Body of pancreas (tissue), 4 donors: ENCODE results near the gene SOX5.

Experiments used
- CTCF ChIP-seq, 7 experiments: fragments of 450-650 bp in 4 of 7; fragments of 200-600 bp in 3 of 7; sonication (generic) in 3 of 7; IDR thresholded peaks; one replicate each; pipeline ENCODE4 v1.5.1; 2016 to 2019; ENCODE audit warnings: antibody characterized with exemption in 7 of 7
- POLR2A ChIP-seq, 3 donors: fragments of 450-650 bp; IDR thresholded peaks; one replicate each; pipeline ENCODE4 v1.6.1; 2016; ENCODE audit warnings: antibody characterized with exemption in 3 of 3, mild to moderate bottlenecking in 2 of 3

- TF ChIP-seq POLR2A (IDR thresholded peaks at IDR 0.05) (no peak), CTCF (IDR thresholded peaks at IDR 0.05) (no peak)
Measured at GRCh38 chr12:23948291-23948690, 1.2 kb downstream of the SOX5 start.
